H1 (cell line): ENCODE data around the gene GID4. TPM values are rescaled to one million over a fixed set of nuclear protein-coding genes. Genes with fewer than 3 reads are reported as not detected.

Source experiments
- CTCF ChIA-PET: fragments of 300-600 bp; sonication (Branson Sonifier 250); formaldehyde crosslinking; loops from one replicate; lab custom pipeline; 2021; ENCODE audit not compliant: partially characterized antibody; lab: Charles Lee
- POLR2A ChIA-PET: fragments of 300-600 bp; sonication (Branson Sonifier 250); formaldehyde crosslinking; loops from one replicate; lab custom pipeline; 2021; ENCODE audit warnings: inconsistent platforms; ENCODE audit not compliant: partially characterized antibody; lab: Charles Lee
- DNase-seq, 2 experiments: peaks; one replicate each; pipeline versions ENCODE4 v3.0.0 to v3.0.0-alpha.2; 2010 to 2022; ENCODE audit warnings: low spot score in 2 of 2, low read depth in 1 of 2, mixed read lengths in 1 of 2
- FAIRE-seq: peaks from 2 replicates; lab custom pipeline; 2011; peaks lifted over from hg19 to GRCh38; lab: Jason Lieb, UNC
- H2AFZ ChIP-seq: 2 replicates; pipeline ENCODE4 v1.8.1; 2012; ENCODE audit warnings: low read length, inconsistent platforms
- H2AK5ac ChIP-seq: 2 replicates; pipeline ENCODE4 v1.6.1; 2013; ENCODE audit warnings: low read depth, low read length
- H2BK120ac ChIP-seq: replicated peaks from 2 replicates; pipeline ENCODE3; 2013; ENCODE audit warnings: low read depth, low read length, inconsistent platforms
- H2BK12ac ChIP-seq: 2 replicates; pipeline ENCODE4 v1.6.1; 2013; ENCODE audit warnings: low read depth, low read length
- H2BK15ac ChIP-seq: 2 replicates; pipeline ENCODE4 v1.6.1; 2013; ENCODE audit warnings: low read length
- H2BK20ac ChIP-seq: 2 replicates; pipeline ENCODE4 v1.6.1; 2013; ENCODE audit warnings: low read length
- H2BK5ac ChIP-seq: 2 replicates; pipeline ENCODE4 v1.6.1; 2013; ENCODE audit warnings: low read depth, low read length
- H3K14ac ChIP-seq: 2 replicates; pipeline ENCODE4 v1.6.1; 2013; ENCODE audit warnings: inconsistent platforms; ENCODE audit not compliant: insufficient read length
- H3K18ac ChIP-seq: 2 replicates; pipeline ENCODE4 v1.6.1; 2013; ENCODE audit warnings: low read length; ENCODE audit errors: extremely low read depth
- H3K23ac ChIP-seq: 2 replicates; pipeline ENCODE4 v1.6.1; 2013; ENCODE audit warnings: inconsistent platforms; ENCODE audit not compliant: insufficient read length
- H3K23me2 ChIP-seq: 2 replicates; pipeline ENCODE4 v1.6.1; 2013; ENCODE audit warnings: low read depth, low read length
- H3K27ac ChIP-seq: 2 replicates; pipeline ENCODE4 v1.6.1; 2011; ENCODE audit warnings: low read depth, low read length, inconsistent platforms
- H3K27me3 ChIP-seq, 4 experiments: replicated peaks in 1 of 4; 1 replicate in 1 of 4; 2 replicates in 3 of 4; pipeline versions ENCODE4 v1.6.1 to v1.8.1; 2011 to 2013; ENCODE audit warnings: low read length in 3 of 4, mild to moderate bottlenecking in 3 of 4, inconsistent platforms in 2 of 4, mixed read lengths in 2 of 4, moderate library complexity in 1 of 4; ENCODE audit not compliant: control insufficient read depth in 3 of 4, insufficient read depth in 3 of 4; ENCODE audit errors: extremely low read depth in 1 of 4
- H3K36me3 ChIP-seq, 4 experiments: 2 replicates each; pipeline versions ENCODE4 v1.6.1 to v1.8.1; 2011 to 2013; ENCODE audit warnings: mild to moderate bottlenecking in 4 of 4, low read length in 3 of 4, moderate library complexity in 2 of 4, control low read depth in 1 of 4, inconsistent platforms in 1 of 4; ENCODE audit not compliant: insufficient read depth in 4 of 4, control insufficient read depth in 2 of 4
- H3K4ac ChIP-seq: replicated peaks from 2 replicates; pipeline ENCODE3; 2013; ENCODE audit warnings: low read length, low read depth, mixed read lengths, inconsistent platforms; ENCODE audit not compliant: insufficient read length
- H3K4me1 ChIP-seq, 4 experiments: replicated peaks in 1 of 4; 1 replicate in 1 of 4; 2 replicates in 3 of 4; pipeline versions ENCODE4 v1.6.1 to v1.8.1; 2011 to 2013; ENCODE audit warnings: low read length in 3 of 4, inconsistent platforms in 2 of 4, mixed read lengths in 1 of 4; ENCODE audit not compliant: insufficient read depth in 4 of 4, control insufficient read depth in 3 of 4
- H3K4me2 ChIP-seq, 2 experiments: 2 replicates each; pipeline versions ENCODE4 v1.6.1 to v1.8.1; 2011 to 2013; ENCODE audit warnings: low read depth in 2 of 2, low read length in 2 of 2, control low read depth in 1 of 2, inconsistent platforms in 1 of 2, mild to moderate bottlenecking in 1 of 2; ENCODE audit not compliant: insufficient read depth in 1 of 2
- H3K4me3 ChIP-seq, 4 experiments: fragments of 200-600, 300-600 bp in 1 of 4; sonication (generic), shearing (Covaris generic), sonication (Bioruptor Twin) in 1 of 4; 2 replicates each; pipeline versions ENCODE4 v1.5.1 to v1.8.1; 2011 to 2016; ENCODE audit warnings: low read length in 4 of 4, low read depth in 3 of 4, control low read depth in 2 of 4, inconsistent platforms in 2 of 4, mild to moderate bottlenecking in 2 of 4, mixed read lengths in 1 of 4, moderate library complexity in 1 of 4; ENCODE audit not compliant: insufficient read depth in 2 of 4; ENCODE audit errors: extremely low read depth in 1 of 4
- H3K56ac ChIP-seq: replicated peaks from 2 replicates; pipeline ENCODE3; 2013; ENCODE audit warnings: low read depth, mild to moderate bottlenecking, mixed read lengths, low read length, inconsistent platforms; ENCODE audit not compliant: insufficient read length
- H3K79me1 ChIP-seq: 2 replicates; pipeline ENCODE4 v1.6.1; 2013; ENCODE audit warnings: low read depth, low read length, control low read depth
- H3K79me2 ChIP-seq, 2 experiments: 2 replicates each; pipeline versions ENCODE4 v1.6.1 to v1.8.1; 2012 to 2013; ENCODE audit warnings: low read length in 2 of 2, mild to moderate bottlenecking in 2 of 2, inconsistent platforms in 1 of 2; ENCODE audit not compliant: insufficient read depth in 2 of 2, control insufficient read depth in 1 of 2
- H3K9ac ChIP-seq, 4 experiments: replicated peaks in 1 of 4; 1 replicate in 1 of 4; 2 replicates in 3 of 4; pipeline versions ENCODE4 v1.6.1 to v1.8.1; 2011 to 2013; ENCODE audit warnings: low read depth in 3 of 4, low read length in 3 of 4, control low read depth in 2 of 4, mild to moderate bottlenecking in 2 of 4, moderate library complexity in 2 of 4, inconsistent platforms in 1 of 4; ENCODE audit errors: extremely low read depth in 1 of 4
- H3K9me3 ChIP-seq, 2 experiments: 2 replicates each; pipeline versions ENCODE4 v1.6.1 to v1.8.1; 2012 to 2013; ENCODE audit warnings: mild to moderate bottlenecking in 2 of 2, moderate library complexity in 2 of 2, control low read depth in 1 of 2, inconsistent platforms in 1 of 2, low read depth in 1 of 2, low read length in 1 of 2, mixed read lengths in 1 of 2; ENCODE audit not compliant: insufficient read depth in 2 of 2
- H4K20me1 ChIP-seq, 2 experiments: replicated peaks in 1 of 2; 2 replicates each; pipeline versions ENCODE3 to v1.8.1; 2011 to 2013; ENCODE audit warnings: inconsistent platforms in 2 of 2, low read length in 2 of 2, mild to moderate bottlenecking in 1 of 2; ENCODE audit not compliant: insufficient read depth in 2 of 2, control insufficient read depth in 1 of 2
- H4K5ac ChIP-seq: 2 replicates; pipeline ENCODE4 v1.6.1; 2013; ENCODE audit warnings: low read length, low read depth, mixed read lengths, inconsistent platforms; ENCODE audit not compliant: insufficient read length
- H4K8ac ChIP-seq: 2 replicates; pipeline ENCODE4 v1.8.0; 2013; ENCODE audit warnings: mild to moderate bottlenecking, moderate library complexity, low read length, inconsistent platforms; ENCODE audit not compliant: insufficient read depth; ENCODE audit errors: extremely low read depth
- H4K91ac ChIP-seq: replicated peaks from 2 replicates; pipeline ENCODE3; 2013; ENCODE audit warnings: low read length, mixed read lengths, inconsistent platforms; ENCODE audit not compliant: insufficient read length
- CTBP2 ChIP-seq: IDR thresholded peaks from 2 replicates; pipeline ENCODE4 v1.7.0; 2011; ENCODE audit warnings: borderline replicate concordance, mild to moderate bottlenecking, moderate library complexity, mixed read lengths, low read length; ENCODE audit not compliant: insufficient read depth, insufficient read length
- MAFK ChIP-seq: IDR thresholded peaks from 2 replicates; pipeline ENCODE4 v1.6.1; 2012; ENCODE audit warnings: low read depth, mild to moderate bottlenecking, improper control_type of control experiment, low read length
- WGBS, 2 experiments: shearing (Covaris generic) in 1 of 2; methylation state at CpG; one replicate each; pipeline versions ENCODE4 v1.1.6 to v1.1.7; 2013 to 2015; ENCODE audit warnings: low lambda C conversion rate in 2 of 2, mixed read lengths in 2 of 2, inconsistent platforms in 1 of 2, low coverage in 1 of 2, missing lambda C conversion rate in 1 of 2; ENCODE audit not compliant: insufficient replicate concordance in 2 of 2, insufficient coverage in 1 of 2, insufficient read length in 1 of 2; ENCODE audit errors: extremely low coverage in 1 of 2, missing lambda C conversion rate in 1 of 2; 5-methylcytosine and 5-hydroxymethylcytosine counted together
- polyA plus RNA-seq, 7 experiments: library from polyadenylated mRNA; depleted of rRNA in 3 of 7; stranded (reverse) in 5 of 7; unstranded in 2 of 7; fragments of >200 nt in 5 of 7; fragments of 200-250 nt in 2 of 7; gene quantifications; 1 replicate in 5 of 7; 2 replicates in 1 of 7; 4 replicates in 1 of 7; pipeline versions ENCODE4 v1.2.1 to v1.2.3, GENCODE V29; 2011 to 2013; ENCODE audit warnings: missing spikeins in 2 of 7, mixed read lengths in 2 of 7
- total RNA-seq: library from RNA; stranded (reverse); fragmentation: NEBNext Ultra II Directional; extraction: Animal tissue kit (Norgen Biotek cat#: 25700); gene quantifications from 2 replicates; pipeline ENCODE4 v1.2.1, GENCODE V29; 2021

The GID4 gene
- total and polyA plus RNA-seq, 2 of the 8 experiments (the other 6 are each of a cell fraction or from before 2014, with no cell fraction given) = 5.6 to 15.0 TPM

DNA sequence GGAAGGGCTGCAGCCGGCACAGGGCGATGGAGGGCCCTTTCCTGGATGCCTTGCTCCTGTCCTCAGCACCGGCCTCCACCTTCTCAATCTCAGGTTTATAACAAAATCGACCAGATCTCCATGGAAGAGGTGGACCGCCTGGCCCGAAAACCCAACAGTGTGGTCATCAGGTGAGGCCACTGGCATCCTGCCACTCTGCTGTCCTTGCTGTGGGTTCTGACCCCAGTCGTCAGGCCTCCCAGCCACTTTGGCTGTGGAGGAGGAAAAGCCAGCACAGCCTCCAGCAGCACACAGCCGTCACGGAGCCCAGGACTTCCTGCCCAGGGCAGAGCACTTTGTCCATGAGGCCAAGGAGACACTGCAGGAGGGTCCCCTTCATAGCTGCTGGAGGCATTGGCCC lies 62.6 kb downstream of the GID4 start:
- H2BK120ac ChIP-seq = no peak overlapping the region
- no peaks in the 10 kb centered on the region for H3K4me1 ChIP-seq
- no peak overlapping the region for H3K4me3 ChIP-seq
- no peaks in the 10 kb centered on the region for H3K79me2 ChIP-seq
- no peak overlapping the region for H2BK20ac ChIP-seq
- no peak overlapping the region for H3K18ac ChIP-seq
- ChIA-PET CTCF (interaction anchor here (0.8 to 1.1 kb wide), 2 partner anchors 40 to 206 kb away, joined by 3 to 5 read pairs; no protein-coding TSS in a partner anchor), POLR2A (interaction anchor here (0.9 to 3.7 kb wide), 5 partner anchors 9 to 16 kb away, joined by 3 to 34 read pairs (median 7); partner anchors contain the start of genes DRG2 and MYO15A)
- H3K4ac ChIP-seq = no peak overlapping the region
- H2AFZ ChIP-seq = no peak overlapping the region
- H3K79me1 ChIP-seq = no peaks in the 10 kb centered on the region
- DNase-seq (no peak), FAIRE-seq (no peak)
- H2AK5ac ChIP-seq = no peak overlapping the region
- H3K27me3 ChIP-seq = no peaks in the 10 kb centered on the region
- 90% methylated on average over 8 of the region's 9 CpGs; no CpG with 5 or more reads in 1 of the 2 experiments for WGBS, 2 experiments
- no peak overlapping the region for H4K5ac ChIP-seq
- no peaks in the 10 kb centered on the region for H3K23me2 ChIP-seq
- no peak overlapping the region for H2BK5ac ChIP-seq
- no peak overlapping the region for H4K91ac ChIP-seq
- H3K56ac ChIP-seq = no peak overlapping the region
- H3K4me2 ChIP-seq = no peak overlapping the region
- H3K9me3 ChIP-seq = no peaks in the 10 kb centered on the region
- H2BK15ac ChIP-seq = no peak overlapping the region
- H2BK12ac ChIP-seq = no peak overlapping the region
- no peak overlapping the region for H3K23ac ChIP-seq
- no peak overlapping the region for H3K9ac ChIP-seq
- peaks cover 10% of the 10 kb centered on the region in 2 experiments for H4K20me1 ChIP-seq
- H3K36me3 ChIP-seq = peaks cover 8 to 47% (median 29%) of the 10 kb centered on the region in 4 experiments; a peak in 7 of 8 replicates
- no peak overlapping the region for H3K14ac ChIP-seq
- no peak overlapping the region for H3K27ac ChIP-seq
- H4K8ac ChIP-seq = no peak overlapping the region
- TF ChIP-seq MAFK (no peak), CTBP2 (no peak)
